Loucy (cell line): Measurements from ENCODE around the gene PIK3R5.

Source experiments
- H2AFZ ChIP-seq: fragments of 200-600 bp; sonication (generic); 2 replicates; pipeline ENCODE4 v1.6.0; 2016; ENCODE audit warnings: antibody characterized with exemption, mild to moderate bottlenecking, low read length, moderate library complexity
- H3F3A ChIP-seq: fragments of 200-600 bp; 2 replicates; pipeline ENCODE4 v1.6.0; 2016; ENCODE audit warnings: antibody characterized with exemption, low read depth, mild to moderate bottlenecking
- H3K27me3 ChIP-seq: fragments of 200-600 bp; sonication (generic); 2 replicates; pipeline ENCODE4 v1.6.1; 2014; ENCODE audit warnings: low read length, mild to moderate bottlenecking; ENCODE audit not compliant: insufficient read depth, poor library complexity, severe bottlenecking
- H3K36me3 ChIP-seq: fragments of 200-600 bp; sonication (generic); 2 replicates; pipeline ENCODE4 v1.6.1; 2016; ENCODE audit warnings: low read length; ENCODE audit not compliant: insufficient read depth
- H3K4me1 ChIP-seq: fragments of 200-600 bp; sonication (generic); 2 replicates; pipeline ENCODE4 v1.5.1; 2014; ENCODE audit warnings: low read length, mild to moderate bottlenecking; ENCODE audit not compliant: insufficient read depth, poor library complexity, severe bottlenecking
- H3K4me2 ChIP-seq: fragments of 200-600 bp; sonication (generic); 2 replicates; pipeline ENCODE4 v1.6.0; 2014; ENCODE audit warnings: antibody characterized with exemption, low read length, low read depth, mild to moderate bottlenecking; ENCODE audit not compliant: poor library complexity, severe bottlenecking
- H3K4me3 ChIP-seq: fragments of 200-600 bp; sonication (generic); 2 replicates; pipeline ENCODE4 v1.5.1; 2014; ENCODE audit warnings: low read length, mild to moderate bottlenecking, mixed read lengths; ENCODE audit not compliant: poor library complexity, severe bottlenecking
- H3K79me2 ChIP-seq: fragments of 200-600 bp; sonication (generic); 2 replicates; pipeline ENCODE4 v1.6.1; 2014; ENCODE audit warnings: low read length; ENCODE audit not compliant: insufficient read depth
- H3K9ac ChIP-seq: fragments of 200-600 bp; sonication (generic); 2 replicates; pipeline ENCODE4 v1.6.0; 2014; ENCODE audit warnings: mild to moderate bottlenecking, low read depth, low read length, moderate library complexity; ENCODE audit not compliant: poor library complexity, severe bottlenecking
- H3K9me2 ChIP-seq: fragments of 200-600 bp; sonication (generic); replicated peaks from 2 replicates; pipeline ENCODE4 v1.6.1; 2016; ENCODE audit warnings: low read depth, low read length, mixed read lengths
- H3K9me3 ChIP-seq: fragments of 200-600 bp; sonication (generic); 2 replicates; pipeline ENCODE4 v1.6.1; 2014; ENCODE audit warnings: mild to moderate bottlenecking, antibody characterized with exemption, low read length, low read depth; ENCODE audit not compliant: insufficient read depth
- H4K20me1 ChIP-seq: fragments of 200-600 bp; sonication (generic); 2 replicates; pipeline ENCODE4 v1.6.0; 2014; ENCODE audit warnings: antibody characterized with exemption, low read length, mild to moderate bottlenecking; ENCODE audit not compliant: insufficient read depth, poor library complexity, severe bottlenecking
- CTCF ChIP-seq: fragments of 200-600 bp; sonication (generic); conservative IDR thresholded peaks from 2 replicates; pipeline ENCODE4 v1.5.1; 2014; ENCODE audit warnings: mild to moderate bottlenecking, antibody characterized with exemption, low read length
- EZH2phosphoT487 ChIP-seq: fragments of 200-600 bp; IDR thresholded peaks from 2 replicates; pipeline ENCODE4 v1.6.1; 2018; ENCODE audit warnings: antibody characterized with exemption, mild to moderate bottlenecking, moderate library complexity, borderline replicate concordance

Gene PIK3R5

GRCh38 chr17:8969901-8970300 lies 4.4 kb upstream of the PIK3R5 start:
- Histone ChIP-seq H3F3A (no peaks in the 10 kb centered on the region), H3K4me3 (no peak overlapping the region), H4K20me1 (no peaks in the 10 kb centered on the region), H3K9ac (no peak overlapping the region), H3K36me3 (no peaks in the 10 kb centered on the region), H2AFZ (no peak overlapping the region), H3K27me3 (no peaks in the 10 kb centered on the region), H3K9me2 (no peaks in the 10 kb centered on the region), H3K4me1 (peaks cover 7% of the 10 kb centered on the region), H3K79me2 (peaks cover 5% of the 10 kb centered on the region; the same call in 1 of the 2 replicates), H3K9me3 (no peaks in the 10 kb centered on the region), H3K4me2 (no peak overlapping the region)
- no peak for TF ChIP-seq EZH2phosphoT487
- TF ChIP-seq CTCF: no peak

- TF ChIP-seq EZH2phosphoT487 (no peak), CTCF (no peak)
- no peaks in the 10 kb centered on the region for H3K27me3 ChIP-seq
- H3K79me2 ChIP-seq: peaks cover 14% of the 10 kb centered on the region; the same call in 1 of the 2 replicates
- H3K4me1 ChIP-seq: peaks cover 20% of the 10 kb centered on the region
- H3K4me3 ChIP-seq: no peak overlapping the region
- H2AFZ ChIP-seq: no peak overlapping the region
- H3K9me3 ChIP-seq: no peaks in the 10 kb centered on the region
- no peaks in the 10 kb centered on the region; the same call in 1 of the 2 replicates for H3F3A ChIP-seq
- H4K20me1 ChIP-seq: peaks cover under 1% of the 10 kb centered on the region
- H3K36me3 ChIP-seq: no peaks in the 10 kb centered on the region
- H3K4me2 ChIP-seq: no peak overlapping the region
- no peak overlapping the region for H3K9ac ChIP-seq
- H3K9me2 ChIP-seq: no peaks in the 10 kb centered on the region
Measured at GRCh38 chr17:8968503-8968902, 3.0 kb upstream of the PIK3R5 start.

GRCh38 chr17:8967861-8968260 lies 2.4 kb upstream of the PIK3R5 start:
- Histone ChIP-seq H3K4me1 (peaks cover 26% of the 10 kb centered on the region), H3K36me3 (no peaks in the 10 kb centered on the region), H3K79me2 (peaks cover 20% of the 10 kb centered on the region; the same call in 1 of the 2 replicates), H2AFZ (no peak overlapping the region), H3K4me3 (no peak overlapping the region), H3F3A (no peaks in the 10 kb centered on the region; the same call in 1 of the 2 replicates), H3K4me2 (no peak overlapping the region), H4K20me1 (peaks cover 7% of the 10 kb centered on the region), H3K9me3 (no peaks in the 10 kb centered on the region), H3K9ac (no peak overlapping the region), H3K9me2 (no peaks in the 10 kb centered on the region), H3K27me3 (no peaks in the 10 kb centered on the region)
- TF ChIP-seq CTCF (no peak), EZH2phosphoT487 (no peak)
